PFSK-1 (cell line): ENCODE measurements around the gene OR6M1.

Experiments
- POLR2AphosphoS5 ChIP-seq: IDR thresholded peaks from 2 replicates; pipeline ENCODE4 v1.6.1; 2012; ENCODE audit warnings: low read depth, mild to moderate bottlenecking, control low read depth, low read length, moderate library complexity
- SIN3A ChIP-seq: IDR thresholded peaks from 2 replicates; pipeline ENCODE4 v1.6.1; 2012; ENCODE audit warnings: mild to moderate bottlenecking, low read length, moderate library complexity, borderline replicate concordance; ENCODE audit not compliant: insufficient read depth
- TAF1 ChIP-seq: IDR thresholded peaks from 2 replicates; pipeline ENCODE4 v1.6.1; 2012; ENCODE audit warnings: low read length, control low read depth, borderline replicate concordance; ENCODE audit not compliant: insufficient read depth
- TF ChIP-seq, protein P1 (sequence below), 2 experiments: IDR thresholded peaks; 2 replicates each; pipeline versions ENCODE4 v1.6.1 to v1.8.0; 2011 to 2012; ENCODE audit warnings: low read depth in 2 of 2, low read length in 2 of 2, control low read depth in 1 of 2, inconsistent platforms in 1 of 2, mild to moderate bottlenecking in 1 of 2, moderate library complexity in 1 of 2; ENCODE audit not compliant: insufficient read depth in 1 of 2

- TF ChIP-seq TAF1 (no peak), POLR2AphosphoS5 (no peak), SIN3A (no peak)
- TF ChIP-seq, protein P1, sequence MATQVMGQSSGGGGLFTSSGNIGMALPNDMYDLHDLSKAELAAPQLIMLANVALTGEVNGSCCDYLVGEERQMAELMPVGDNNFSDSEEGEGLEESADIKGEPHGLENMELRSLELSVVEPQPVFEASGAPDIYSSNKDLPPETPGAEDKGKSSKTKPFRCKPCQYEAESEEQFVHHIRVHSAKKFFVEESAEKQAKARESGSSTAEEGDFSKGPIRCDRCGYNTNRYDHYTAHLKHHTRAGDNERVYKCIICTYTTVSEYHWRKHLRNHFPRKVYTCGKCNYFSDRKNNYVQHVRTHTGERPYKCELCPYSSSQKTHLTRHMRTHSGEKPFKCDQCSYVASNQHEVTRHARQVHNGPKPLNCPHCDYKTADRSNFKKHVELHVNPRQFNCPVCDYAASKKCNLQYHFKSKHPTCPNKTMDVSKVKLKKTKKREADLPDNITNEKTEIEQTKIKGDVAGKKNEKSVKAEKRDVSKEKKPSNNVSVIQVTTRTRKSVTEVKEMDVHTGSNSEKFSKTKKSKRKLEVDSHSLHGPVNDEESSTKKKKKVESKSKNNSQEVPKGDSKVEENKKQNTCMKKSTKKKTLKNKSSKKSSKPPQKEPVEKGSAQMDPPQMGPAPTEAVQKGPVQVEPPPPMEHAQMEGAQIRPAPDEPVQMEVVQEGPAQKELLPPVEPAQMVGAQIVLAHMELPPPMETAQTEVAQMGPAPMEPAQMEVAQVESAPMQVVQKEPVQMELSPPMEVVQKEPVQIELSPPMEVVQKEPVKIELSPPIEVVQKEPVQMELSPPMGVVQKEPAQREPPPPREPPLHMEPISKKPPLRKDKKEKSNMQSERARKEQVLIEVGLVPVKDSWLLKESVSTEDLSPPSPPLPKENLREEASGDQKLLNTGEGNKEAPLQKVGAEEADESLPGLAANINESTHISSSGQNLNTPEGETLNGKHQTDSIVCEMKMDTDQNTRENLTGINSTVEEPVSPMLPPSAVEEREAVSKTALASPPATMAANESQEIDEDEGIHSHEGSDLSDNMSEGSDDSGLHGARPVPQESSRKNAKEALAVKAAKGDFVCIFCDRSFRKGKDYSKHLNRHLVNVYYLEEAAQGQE (IDR thresholded peaks at IDR 0.05; ENCODE audit: insufficient read depth in 1 of 2, low read depth in 2 of 2, low read length in 2 of 2) = no peak
Observed at GRCh38 chr11:123853038-123853437, 46.9 kb upstream of the OR6M1 start.
